ENCODE measurements around the gene IL19.

IL19 gene

DNA sequence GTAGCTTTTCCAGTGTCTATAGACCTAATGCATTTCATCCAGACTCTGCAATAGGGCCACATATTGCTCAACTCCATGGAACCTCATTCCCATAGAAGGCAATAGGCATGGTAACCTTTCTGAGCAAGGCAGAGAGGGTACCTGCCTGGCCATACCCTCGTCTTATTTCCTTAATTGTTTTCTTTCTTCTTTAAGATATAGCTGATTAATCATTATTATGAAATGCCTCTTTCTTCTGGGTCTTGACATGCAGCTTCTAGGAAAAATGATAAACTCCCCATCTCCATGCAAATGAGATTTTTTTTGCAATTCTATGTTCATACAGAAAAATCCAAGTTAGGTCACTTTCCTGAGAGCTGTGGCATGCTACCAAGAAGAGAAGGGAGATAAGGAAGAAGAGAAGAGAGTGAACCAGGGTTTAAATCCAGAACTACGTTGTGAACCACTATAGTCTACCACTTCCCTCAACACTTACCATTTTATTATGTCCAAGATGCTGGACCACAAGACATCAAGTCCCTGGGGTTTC is 61.8 kb downstream of the IL19 start:
- TF ChIP-seq, protein P1, sequence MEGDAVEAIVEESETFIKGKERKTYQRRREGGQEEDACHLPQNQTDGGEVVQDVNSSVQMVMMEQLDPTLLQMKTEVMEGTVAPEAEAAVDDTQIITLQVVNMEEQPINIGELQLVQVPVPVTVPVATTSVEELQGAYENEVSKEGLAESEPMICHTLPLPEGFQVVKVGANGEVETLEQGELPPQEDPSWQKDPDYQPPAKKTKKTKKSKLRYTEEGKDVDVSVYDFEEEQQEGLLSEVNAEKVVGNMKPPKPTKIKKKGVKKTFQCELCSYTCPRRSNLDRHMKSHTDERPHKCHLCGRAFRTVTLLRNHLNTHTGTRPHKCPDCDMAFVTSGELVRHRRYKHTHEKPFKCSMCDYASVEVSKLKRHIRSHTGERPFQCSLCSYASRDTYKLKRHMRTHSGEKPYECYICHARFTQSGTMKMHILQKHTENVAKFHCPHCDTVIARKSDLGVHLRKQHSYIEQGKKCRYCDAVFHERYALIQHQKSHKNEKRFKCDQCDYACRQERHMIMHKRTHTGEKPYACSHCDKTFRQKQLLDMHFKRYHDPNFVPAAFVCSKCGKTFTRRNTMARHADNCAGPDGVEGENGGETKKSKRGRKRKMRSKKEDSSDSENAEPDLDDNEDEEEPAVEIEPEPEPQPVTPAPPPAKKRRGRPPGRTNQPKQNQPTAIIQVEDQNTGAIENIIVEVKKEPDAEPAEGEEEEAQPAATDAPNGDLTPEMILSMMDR (IDR thresholded peaks at IDR 0.05; ENCODE audit: borderline replicate concordance, control extremely low read depth, extremely low read depth, insufficient read depth, missing control alignments), result no peak
- in situ Hi-C loops (cut with MboI; ENCODE audit: low sequenced_read_pairs, unreplicated experiment), result no loop called here
- no peak for DNase-seq (ENCODE audit: low spot score)

DNA sequence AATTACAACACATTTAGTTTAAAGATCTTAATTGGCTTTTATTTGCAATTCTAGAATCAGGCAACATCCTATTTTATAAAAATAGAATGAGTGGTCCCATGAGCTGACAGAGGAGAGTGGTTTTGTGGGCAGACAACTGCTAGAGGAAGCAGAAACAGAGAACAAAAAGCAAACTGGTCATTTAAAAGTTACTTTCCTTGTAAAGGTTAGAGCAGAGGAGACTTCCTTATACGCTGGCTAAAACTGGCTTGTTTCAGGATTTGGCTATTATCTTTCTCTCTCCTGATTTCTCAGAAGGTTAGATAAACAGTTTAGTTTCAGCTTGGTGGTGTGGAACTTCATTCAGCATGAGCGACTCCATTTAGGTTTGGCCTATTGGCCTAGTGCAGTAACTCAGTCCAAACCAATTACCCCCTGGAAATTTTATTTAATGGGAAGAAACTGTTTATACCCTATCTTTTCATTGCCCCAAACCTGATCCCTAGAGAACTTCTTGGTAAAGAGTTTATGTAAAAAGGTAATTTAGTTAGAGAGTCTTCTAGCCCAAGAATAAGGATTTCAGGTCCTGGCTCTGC is 62.6 kb downstream of the IL19 start:
- TF ChIP-seq, protein P1 (IDR thresholded peaks at IDR 0.05; ENCODE audit: borderline replicate concordance, control extremely low read depth, extremely low read depth, insufficient read depth, missing control alignments), result no peak
- in situ Hi-C loops (cut with MboI; ENCODE audit: low sequenced_read_pairs, unreplicated experiment), result no loop called here
- DNase-seq (ENCODE audit: low spot score), result no peak

- no peak for DNase-seq (ENCODE audit: low spot score)
Observed at GRCh38 chr1:206833801-206834200, 63.2 kb downstream of the IL19 start.

GRCh38 chr1:206834217-206834616 is 63.6 kb downstream of the IL19 start:
- in situ Hi-C loops (cut with MboI; ENCODE audit: low sequenced_read_pairs, unreplicated experiment), result no loop called here
- DNase-seq (ENCODE audit: low spot score), result no peak
- TF ChIP-seq, protein P1 (IDR thresholded peaks at IDR 0.05; ENCODE audit: borderline replicate concordance, control extremely low read depth, extremely low read depth, insufficient read depth, missing control alignments), result no peak

More at GRCh38 chr1:206833801-206834200, 63.2 kb downstream of the IL19 start:
- in situ Hi-C loops (cut with MboI; ENCODE audit: low sequenced_read_pairs, unreplicated experiment), result no loop called here
- TF ChIP-seq, protein P1 (IDR thresholded peaks at IDR 0.05; ENCODE audit: borderline replicate concordance, control extremely low read depth, extremely low read depth, insufficient read depth, missing control alignments), result no peak

- TF ChIP-seq, protein P1 (IDR thresholded peaks at IDR 0.05; ENCODE audit: borderline replicate concordance, control extremely low read depth, extremely low read depth, insufficient read depth, missing control alignments), result no peak
- no peak for DNase-seq (ENCODE audit: low spot score)
- in situ Hi-C loops (cut with MboI; ENCODE audit: low sequenced_read_pairs, unreplicated experiment), result no loop called here
Observed at GRCh38 chr1:206834711-206835110, 64.1 kb downstream of the IL19 start.

- TF ChIP-seq, protein P1 (IDR thresholded peaks at IDR 0.05; ENCODE audit: borderline replicate concordance, control extremely low read depth, extremely low read depth, insufficient read depth, missing control alignments), result no peak
- no peak for DNase-seq (ENCODE audit: low spot score)
- in situ Hi-C loops (cut with MboI; ENCODE audit: low sequenced_read_pairs, unreplicated experiment), result no loop called here
Observed at GRCh38 chr1:206835186-206835585, 64.6 kb downstream of the IL19 start.
